ENCODE results near the gene LIPH.

DNA sequence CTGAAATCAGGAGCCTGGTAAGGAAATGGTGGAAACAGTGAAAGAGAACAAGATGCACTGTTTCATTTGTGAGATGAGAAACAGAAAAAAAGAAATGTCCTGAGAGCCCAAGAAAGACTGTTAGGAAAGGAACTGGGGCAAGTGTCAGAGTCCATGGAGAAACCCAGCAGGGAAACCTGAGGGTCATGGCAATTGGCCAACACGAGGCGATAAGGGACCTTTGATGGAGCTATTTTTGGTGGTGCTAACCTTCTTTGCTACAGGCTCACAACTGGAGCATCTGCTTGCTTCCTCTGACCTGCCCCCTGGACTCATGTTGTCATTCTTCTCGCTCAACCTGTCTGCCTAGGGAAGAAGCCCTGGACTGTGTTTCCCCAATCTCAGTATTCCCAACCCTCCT lies 49.4 kb downstream of the LIPH start:
- no peak for TF ChIP-seq POLR2AphosphoS5 (IDR thresholded peaks at IDR 0.05)
- TF ChIP-seq, protein P1, sequence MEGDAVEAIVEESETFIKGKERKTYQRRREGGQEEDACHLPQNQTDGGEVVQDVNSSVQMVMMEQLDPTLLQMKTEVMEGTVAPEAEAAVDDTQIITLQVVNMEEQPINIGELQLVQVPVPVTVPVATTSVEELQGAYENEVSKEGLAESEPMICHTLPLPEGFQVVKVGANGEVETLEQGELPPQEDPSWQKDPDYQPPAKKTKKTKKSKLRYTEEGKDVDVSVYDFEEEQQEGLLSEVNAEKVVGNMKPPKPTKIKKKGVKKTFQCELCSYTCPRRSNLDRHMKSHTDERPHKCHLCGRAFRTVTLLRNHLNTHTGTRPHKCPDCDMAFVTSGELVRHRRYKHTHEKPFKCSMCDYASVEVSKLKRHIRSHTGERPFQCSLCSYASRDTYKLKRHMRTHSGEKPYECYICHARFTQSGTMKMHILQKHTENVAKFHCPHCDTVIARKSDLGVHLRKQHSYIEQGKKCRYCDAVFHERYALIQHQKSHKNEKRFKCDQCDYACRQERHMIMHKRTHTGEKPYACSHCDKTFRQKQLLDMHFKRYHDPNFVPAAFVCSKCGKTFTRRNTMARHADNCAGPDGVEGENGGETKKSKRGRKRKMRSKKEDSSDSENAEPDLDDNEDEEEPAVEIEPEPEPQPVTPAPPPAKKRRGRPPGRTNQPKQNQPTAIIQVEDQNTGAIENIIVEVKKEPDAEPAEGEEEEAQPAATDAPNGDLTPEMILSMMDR (IDR thresholded peaks at IDR 0.05): no peak

Data from transverse colon (tissue), 4 donors.